HFF-Myc (cell line): Measurements from ENCODE around the gene C11orf68.

Experiments
- DNase-seq: peaks from one replicate; pipeline ENCODE4 v3.0.0-alpha.2; 2011; ENCODE audit warnings: low read depth; ENCODE audit errors: extremely low read depth
- H3K4me3 ChIP-seq: replicated peaks from 2 replicates; pipeline ENCODE4 v1.5.1; 2011; ENCODE audit warnings: low read depth, mild to moderate bottlenecking, control low read depth, low read length
- CTCF ChIP-seq: IDR thresholded peaks from 2 replicates; pipeline ENCODE4 v1.5.1; 2012; ENCODE audit warnings: mild to moderate bottlenecking, low read depth, low read length, control low read depth; ENCODE audit errors: missing control alignments

C11orf68 gene

GRCh38 chr11:65942531-65942930 lies 23.7 kb upstream of the C11orf68 start:
- no peak overlapping the region for H3K4me3 ChIP-seq
- no peak for DNase-seq
- TF ChIP-seq CTCF: no peak

GRCh38 chr11:65941720-65942310 lies 23.0 kb upstream of the C11orf68 start:
- no peak for DNase-seq
- no peak overlapping the region for H3K4me3 ChIP-seq
- TF ChIP-seq CTCF: no peak

- DNase-seq: no peak
- TF ChIP-seq CTCF: no peak
- no peak overlapping the region for H3K4me3 ChIP-seq
Measured at GRCh38 chr11:65937766-65938165, 18.9 kb upstream of the C11orf68 start.

GRCh38 chr11:65934014-65934413 lies 15.2 kb upstream of the C11orf68 start:
- DNase-seq: no peak
- H3K4me3 ChIP-seq: no peak overlapping the region
- no peak for TF ChIP-seq CTCF

GRCh38 chr11:65932558-65932919 lies 13.7 kb upstream of the C11orf68 start:
- no peak for DNase-seq
- no peak for TF ChIP-seq CTCF
- no peak overlapping the region for H3K4me3 ChIP-seq

- no peak for TF ChIP-seq CTCF
- DNase-seq: no peak
- no peak overlapping the region for H3K4me3 ChIP-seq
Measured at GRCh38 chr11:65931773-65932557, 13.1 kb upstream of the C11orf68 start.
